ENCODE measurements around the gene SORL1.

SORL1 gene

DNA sequence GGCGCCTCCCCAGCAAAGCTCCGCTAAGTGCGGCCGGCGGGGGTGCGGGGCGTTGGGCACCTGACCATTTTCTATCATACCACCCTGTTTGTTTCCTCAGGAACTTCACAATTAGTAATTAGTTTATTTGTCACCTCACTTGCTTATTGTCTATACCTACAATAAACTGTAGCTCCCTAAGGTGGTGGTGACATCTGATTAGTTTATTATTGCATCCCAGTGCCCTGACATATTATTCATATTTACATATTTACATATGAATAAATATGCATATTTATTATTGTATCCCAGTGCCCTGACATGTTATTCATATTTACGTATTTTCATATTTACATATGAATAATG is 24.7 kb upstream of the SORL1 start:
- no peak for DNase-seq (ENCODE audit: low read depth)
- TF ChIP-seq, protein P1, sequence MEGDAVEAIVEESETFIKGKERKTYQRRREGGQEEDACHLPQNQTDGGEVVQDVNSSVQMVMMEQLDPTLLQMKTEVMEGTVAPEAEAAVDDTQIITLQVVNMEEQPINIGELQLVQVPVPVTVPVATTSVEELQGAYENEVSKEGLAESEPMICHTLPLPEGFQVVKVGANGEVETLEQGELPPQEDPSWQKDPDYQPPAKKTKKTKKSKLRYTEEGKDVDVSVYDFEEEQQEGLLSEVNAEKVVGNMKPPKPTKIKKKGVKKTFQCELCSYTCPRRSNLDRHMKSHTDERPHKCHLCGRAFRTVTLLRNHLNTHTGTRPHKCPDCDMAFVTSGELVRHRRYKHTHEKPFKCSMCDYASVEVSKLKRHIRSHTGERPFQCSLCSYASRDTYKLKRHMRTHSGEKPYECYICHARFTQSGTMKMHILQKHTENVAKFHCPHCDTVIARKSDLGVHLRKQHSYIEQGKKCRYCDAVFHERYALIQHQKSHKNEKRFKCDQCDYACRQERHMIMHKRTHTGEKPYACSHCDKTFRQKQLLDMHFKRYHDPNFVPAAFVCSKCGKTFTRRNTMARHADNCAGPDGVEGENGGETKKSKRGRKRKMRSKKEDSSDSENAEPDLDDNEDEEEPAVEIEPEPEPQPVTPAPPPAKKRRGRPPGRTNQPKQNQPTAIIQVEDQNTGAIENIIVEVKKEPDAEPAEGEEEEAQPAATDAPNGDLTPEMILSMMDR (IDR thresholded peaks at IDR 0.05; ENCODE audit: control insufficient read depth, insufficient read depth, low read depth, low read length, missing control alignments), result no peak
- H3K4me3 ChIP-seq (ENCODE audit: control insufficient read depth, low read depth, low read length), result no peak overlapping the region

DNA sequence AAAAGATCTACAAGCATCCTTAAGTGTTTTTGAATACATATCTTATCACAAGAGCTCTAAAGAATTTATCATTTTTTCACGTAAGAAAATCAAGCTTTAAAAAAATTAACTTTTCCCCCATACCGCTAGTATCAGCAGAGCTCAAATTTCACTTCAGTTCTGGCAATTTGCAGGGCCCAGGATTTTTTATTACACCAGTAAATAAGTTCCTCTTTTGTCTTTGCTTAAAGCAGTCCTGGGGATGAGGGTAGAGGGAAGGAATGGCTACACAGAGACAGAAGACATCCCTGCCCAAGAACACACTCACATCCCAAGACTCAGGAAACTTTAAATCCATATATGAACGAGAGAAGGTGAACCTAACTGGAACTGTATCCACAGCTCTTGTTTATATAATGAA is 22.6 kb upstream of the SORL1 start:
- no peak overlapping the region for H3K4me3 ChIP-seq (ENCODE audit: control insufficient read depth, low read depth, low read length)
- TF ChIP-seq, protein P1 (IDR thresholded peaks at IDR 0.05; ENCODE audit: control insufficient read depth, insufficient read depth, low read depth, low read length, missing control alignments), result no peak
- DNase-seq (ENCODE audit: low read depth), result no peak

- no peak for DNase-seq (ENCODE audit: low read depth)
- TF ChIP-seq, protein P1 (IDR thresholded peaks at IDR 0.05; ENCODE audit: control insufficient read depth, insufficient read depth, low read depth, low read length, missing control alignments), result no peak
- H3K4me3 ChIP-seq (ENCODE audit: control insufficient read depth, low read depth, low read length), result no peak overlapping the region
These were observed 20.1 kb upstream of the SORL1 start for GRCh38 chr11:121431820-121432526.

DNA sequence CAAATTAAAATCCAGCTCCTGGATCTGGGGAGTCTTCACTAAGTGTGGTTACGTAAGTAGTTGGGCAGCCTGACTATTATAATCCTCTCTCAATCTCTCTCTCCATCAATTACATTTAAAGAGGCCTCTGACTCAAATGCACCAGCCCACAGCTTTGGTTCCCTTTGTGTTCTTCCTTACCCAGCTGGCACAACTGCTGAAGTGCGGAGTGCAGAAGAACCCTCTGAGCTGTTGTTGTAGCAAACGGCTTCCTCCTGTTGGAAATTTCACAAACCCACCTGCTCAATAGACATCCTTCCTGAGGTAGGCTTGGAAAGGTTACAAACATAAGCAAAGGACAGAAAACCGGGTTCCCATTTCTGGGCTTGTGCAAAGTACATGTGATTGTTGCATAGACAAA is 17.0 kb upstream of the SORL1 start:
- TF ChIP-seq, protein P1 (IDR thresholded peaks at IDR 0.05; ENCODE audit: control insufficient read depth, insufficient read depth, low read depth, low read length, missing control alignments), result no peak
- no peak for DNase-seq (ENCODE audit: low read depth)

GRCh38 chr11:121435551-121436511 is 16.3 kb upstream of the SORL1 start:
- no peak for DNase-seq (ENCODE audit: low read depth)
- TF ChIP-seq, protein P1 (IDR thresholded peaks at IDR 0.05; ENCODE audit: control insufficient read depth, insufficient read depth, low read depth, low read length, missing control alignments), result no peak
- no peak overlapping the region for H3K4me3 ChIP-seq (ENCODE audit: control insufficient read depth, low read depth, low read length)

More for the DNA sequence above, 17.0 kb upstream of the SORL1 start:
- H3K4me3 ChIP-seq (ENCODE audit: control insufficient read depth, low read depth, low read length), result no peak overlapping the region

DNA sequence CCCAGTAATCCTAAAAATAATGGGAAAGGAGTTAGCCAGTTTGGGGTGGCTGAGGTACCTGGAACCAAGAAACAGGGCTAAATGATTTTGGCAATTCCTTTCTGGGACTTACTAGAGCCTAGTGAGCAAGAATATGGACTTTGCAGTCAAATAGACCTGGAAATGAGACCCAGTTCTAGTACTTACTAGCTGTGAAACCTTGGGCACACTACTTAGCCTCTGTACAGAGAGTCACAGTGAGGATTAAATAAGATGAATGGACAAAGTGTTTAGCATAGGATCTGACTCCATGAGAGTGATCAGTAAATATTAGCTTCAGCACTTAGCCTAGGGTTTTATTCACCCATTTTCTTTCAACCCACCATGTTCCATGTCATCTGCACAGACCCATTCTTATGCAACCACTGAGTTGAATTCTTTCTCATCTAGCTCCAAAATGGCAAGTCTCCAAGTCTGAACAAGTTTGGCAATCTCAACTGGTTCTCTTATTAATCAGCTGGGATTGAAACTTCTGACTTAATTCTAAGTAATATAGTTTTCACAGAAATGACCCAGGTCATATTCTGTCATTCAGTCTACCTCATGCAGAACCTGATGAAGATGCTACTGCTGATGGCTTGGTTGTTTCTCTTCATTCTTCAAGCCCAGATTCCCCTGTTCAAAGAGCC is 15.0 kb upstream of the SORL1 start:
- no peak for DNase-seq (ENCODE audit: low read depth)
- TF ChIP-seq, protein P1 (IDR thresholded peaks at IDR 0.05; ENCODE audit: control insufficient read depth, insufficient read depth, low read depth, low read length, missing control alignments), result no peak
- H3K4me3 ChIP-seq (ENCODE audit: control insufficient read depth, low read depth, low read length), result no peak overlapping the region
